Measurements from ENCODE around the gene CEMP1. TPM values are rescaled to one million over a fixed set of nuclear protein-coding genes. Genes with fewer than 3 reads are reported as not detected.
"Not testable (repeated sequence)": the region's sequence is repeated elsewhere in the genome, so short reads cannot be mapped to it uniquely, and the experiment has no call there.

The CEMP1 gene
- total RNA-seq, 2 donors from 2014 or later = 0.52 to 1.3 TPM

DNA sequence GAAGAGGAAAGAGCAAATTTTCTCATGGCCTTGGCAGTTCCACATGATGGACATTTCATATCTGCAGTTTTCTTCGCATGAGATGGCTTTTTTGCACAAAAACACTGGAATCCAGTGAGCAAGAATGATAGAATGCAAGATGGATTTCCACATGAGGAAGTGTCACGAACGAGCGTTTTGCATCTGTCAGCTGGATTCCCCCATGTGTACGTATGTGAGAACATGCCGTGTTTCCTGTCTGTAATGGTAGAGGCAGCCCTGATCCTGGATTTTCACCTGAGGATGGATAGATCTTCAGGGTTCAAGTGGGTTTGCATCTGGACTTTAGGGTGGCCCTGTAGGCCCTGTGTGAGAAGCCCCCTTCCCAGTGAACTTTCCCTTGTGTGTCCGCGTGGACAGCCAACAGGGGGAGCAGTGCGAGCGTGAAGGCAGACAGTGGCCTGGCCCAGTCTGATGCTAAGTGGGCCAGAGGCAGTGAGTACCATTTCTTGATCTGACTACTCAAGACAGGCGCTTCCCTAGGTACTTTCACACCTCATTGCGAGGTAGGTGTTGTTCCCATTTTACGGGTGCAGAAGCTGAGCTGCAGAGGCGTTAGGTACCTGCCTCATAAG lies 8.7 kb upstream of the CEMP1 start:
- 37 to 40% methylated on average over 9 to 14 of the region's 14 CpGs for WGBS, 2 donors
- H3K9me3 ChIP-seq; H3K27me3 ChIP-seq; H3K36me3 ChIP-seq (replicated peaks in 1 of 2; ENCODE audit: insufficient read depth in 1 of 2, low read depth in 2 of 2); H3K4me3 ChIP-seq; ATAC-seq: not testable (repeated sequence)
- Histone ChIP-seq H3K27ac (peak overlapping the region in 1 of 4 donors; percentile 34), H3K4me1 (peaks cover 45% of the 10 kb centered on the region)
- intact Hi-C loops (cut with DNase I) = loop anchor here (10.0 kb wide), 1 partner anchor 55 kb away; no protein-coding TSS in a partner anchor
- peak in 2 of 4 donors; percentile 39 to 50 for DNase-seq
- TF ChIP-seq, protein P1, sequence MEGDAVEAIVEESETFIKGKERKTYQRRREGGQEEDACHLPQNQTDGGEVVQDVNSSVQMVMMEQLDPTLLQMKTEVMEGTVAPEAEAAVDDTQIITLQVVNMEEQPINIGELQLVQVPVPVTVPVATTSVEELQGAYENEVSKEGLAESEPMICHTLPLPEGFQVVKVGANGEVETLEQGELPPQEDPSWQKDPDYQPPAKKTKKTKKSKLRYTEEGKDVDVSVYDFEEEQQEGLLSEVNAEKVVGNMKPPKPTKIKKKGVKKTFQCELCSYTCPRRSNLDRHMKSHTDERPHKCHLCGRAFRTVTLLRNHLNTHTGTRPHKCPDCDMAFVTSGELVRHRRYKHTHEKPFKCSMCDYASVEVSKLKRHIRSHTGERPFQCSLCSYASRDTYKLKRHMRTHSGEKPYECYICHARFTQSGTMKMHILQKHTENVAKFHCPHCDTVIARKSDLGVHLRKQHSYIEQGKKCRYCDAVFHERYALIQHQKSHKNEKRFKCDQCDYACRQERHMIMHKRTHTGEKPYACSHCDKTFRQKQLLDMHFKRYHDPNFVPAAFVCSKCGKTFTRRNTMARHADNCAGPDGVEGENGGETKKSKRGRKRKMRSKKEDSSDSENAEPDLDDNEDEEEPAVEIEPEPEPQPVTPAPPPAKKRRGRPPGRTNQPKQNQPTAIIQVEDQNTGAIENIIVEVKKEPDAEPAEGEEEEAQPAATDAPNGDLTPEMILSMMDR (IDR thresholded peaks at IDR 0.05) = peak in 5 of 7 experiments; percentile 12 to 28 (median 23)

DNA sequence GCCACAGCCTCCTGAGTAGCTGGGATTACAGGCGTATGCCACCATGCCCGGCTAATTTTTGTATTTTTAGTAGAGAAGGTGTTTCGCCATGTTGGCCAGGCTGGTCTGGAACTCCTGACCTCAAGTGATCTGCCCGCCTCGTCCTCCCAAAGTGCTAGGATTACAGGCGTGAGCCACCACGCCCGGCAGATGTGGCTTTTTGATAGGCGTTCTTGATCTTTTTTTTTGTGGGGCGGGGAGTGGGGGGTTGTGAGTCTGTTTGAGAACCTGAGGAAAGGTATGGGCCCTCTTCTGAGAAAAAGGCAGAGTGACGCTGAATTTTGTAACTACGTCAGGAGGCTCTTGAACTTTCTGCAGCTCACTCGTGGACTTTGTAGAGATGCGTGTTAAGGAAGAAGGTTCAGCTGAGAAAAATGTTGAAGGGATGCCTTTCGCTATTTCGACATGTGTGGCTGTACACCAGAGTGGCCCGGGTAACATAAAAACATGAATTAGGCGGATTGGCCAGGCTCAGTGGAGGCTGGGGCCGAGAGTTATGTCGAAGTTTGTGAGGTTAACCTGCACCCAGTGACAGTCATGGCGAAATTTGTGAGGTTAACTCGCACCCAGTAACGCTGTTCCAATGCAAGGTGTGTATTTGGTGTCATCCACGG lies 8.1 kb upstream of the CEMP1 start:
- not testable (repeated sequence) for H3K36me3 ChIP-seq (replicated peaks in 1 of 2; ENCODE audit: insufficient read depth in 1 of 2, low read depth in 2 of 2); ATAC-seq; DNase-seq; H3K4me3 ChIP-seq; H3K27ac ChIP-seq; H3K9me3 ChIP-seq; H3K27me3 ChIP-seq
- intact Hi-C loops (cut with DNase I) = loop anchor here (10.0 kb wide), 1 partner anchor 55 kb away; no protein-coding TSS in a partner anchor
- peaks cover 45% of the 10 kb centered on the region for H3K4me1 ChIP-seq
- 58 to 63% methylated on average over 24 of the region's 24 CpGs for WGBS, 2 donors

DNA sequence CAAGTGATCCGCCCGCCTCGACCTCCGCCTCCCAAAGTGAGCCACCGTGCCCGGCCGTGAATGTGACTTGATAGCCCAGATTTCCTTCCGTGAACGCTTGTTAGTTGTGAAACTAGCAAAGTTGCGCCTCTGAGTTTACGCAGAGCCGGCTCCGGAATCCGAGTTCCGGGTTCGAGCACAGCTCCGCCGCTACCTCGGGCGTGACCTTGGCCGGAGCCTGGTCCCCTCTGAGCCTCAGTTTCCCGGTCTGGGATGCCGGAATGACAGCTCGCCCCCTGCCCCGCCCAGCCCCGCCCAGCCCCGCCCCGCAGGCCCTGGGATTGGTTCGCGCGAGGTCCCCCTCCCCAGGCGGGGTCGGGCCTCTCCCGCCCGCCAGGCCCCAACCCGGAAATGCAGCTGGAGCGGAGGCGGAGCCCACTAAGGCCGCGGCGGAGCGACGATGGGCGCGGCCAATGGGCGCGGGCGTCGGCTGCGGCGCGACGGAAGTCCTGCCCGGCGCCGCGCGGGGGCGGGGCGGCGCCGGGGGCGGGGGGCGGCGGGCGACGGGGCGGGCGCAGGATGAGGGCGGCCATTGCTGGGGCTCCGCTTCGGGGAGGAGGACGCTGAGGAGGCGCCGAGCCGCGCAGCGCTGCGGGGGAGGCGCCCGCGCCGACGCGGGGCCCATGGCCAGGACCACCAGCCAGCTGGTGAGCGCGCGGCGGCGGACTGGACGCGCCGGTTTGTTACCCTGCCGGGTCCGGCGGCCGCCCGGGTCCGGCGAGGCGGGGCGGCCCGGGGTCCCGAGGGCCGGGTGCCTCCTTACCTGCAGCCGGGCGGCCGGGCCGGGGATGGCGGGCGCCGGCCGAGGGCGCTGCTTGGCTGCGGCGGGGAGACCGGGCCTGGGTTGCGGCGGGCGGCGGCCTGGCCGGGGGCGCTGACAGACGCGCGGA lies 6.5 kb upstream of the CEMP1 start, which contains the start of gene PDPK1:
Gene PDPK1 (plus strand): TSS at position 571 of the 929 bp plus-strand sequence. CDS start 92 bp downstream, at position 663.
- 0% methylated on average over 15 to 95 of the region's 126 CpGs for WGBS, 2 donors
- peak in 2 of 3 donors; percentile 42 to 50 for TF ChIP-seq POLR2A (IDR thresholded peaks at IDR 0.05)
- TF ChIP-seq, protein P1 (IDR thresholded peaks at IDR 0.05) = no peak
- H3K27ac ChIP-seq = peak within 1 kb of the TSS; percentile 58 to 91 (median 82)
- H3K36me3 ChIP-seq (replicated peaks in 1 of 2; ENCODE audit: insufficient read depth in 1 of 2, low read depth in 2 of 2) = no peaks in the 10 kb centered on the region
- H3K4me1 ChIP-seq = peaks cover 48% of the 10 kb centered on the region
- H3K27me3 ChIP-seq = no peaks in the 10 kb centered on the region
- peak within 1 kb of the TSS in 1 of 2 donors; percentile 39 for H3K4me3 ChIP-seq
- ATAC-seq = peak; percentile 94
- intact Hi-C loops (cut with DNase I) = loop anchor here (10.0 kb wide), 1 partner anchor 57 kb away; no protein-coding TSS in a partner anchor
- peak; percentile 94 to 95 (median 94) for DNase-seq
- H3K9me3 ChIP-seq = no peaks in the 10 kb centered on the region

DNA sequence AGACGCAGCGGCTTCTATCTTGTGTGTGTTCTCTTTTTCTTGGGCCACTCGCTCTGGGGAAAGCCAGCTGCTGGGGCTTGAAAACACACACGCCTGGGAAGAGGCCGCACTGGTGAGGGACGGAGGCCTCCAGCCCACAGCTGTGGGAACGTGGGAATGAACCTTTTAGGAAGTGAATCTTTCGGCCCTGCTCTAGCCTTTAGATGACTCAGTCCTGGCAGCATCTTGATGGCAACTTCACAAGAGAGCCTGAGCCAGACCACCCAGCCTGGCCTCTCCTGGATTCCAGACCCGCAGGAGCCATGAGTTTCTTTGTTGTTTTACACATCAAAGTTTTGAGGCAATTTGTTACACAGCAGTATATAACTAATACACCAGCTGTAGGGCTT lies 4.4 kb upstream of the CEMP1 start:
- Histone ChIP-seq H3K27ac (peak overlapping the region in 2 of 4 donors; percentile 33 to 41), H3K9me3 (no peaks in the 10 kb centered on the region), H3K27me3 (no peaks in the 10 kb centered on the region), H3K4me1 (peaks cover 47% of the 10 kb centered on the region), H3K36me3 (replicated peaks in 1 of 2; ENCODE audit: insufficient read depth in 1 of 2, low read depth in 2 of 2) (no peaks in the 10 kb centered on the region), H3K4me3 (no peak overlapping the region)
- intact Hi-C loops (cut with DNase I) = loop anchor here (10.0 kb wide), 1 partner anchor 59 kb away; no protein-coding TSS in a partner anchor
- 45 to 82% methylated on average over 2 to 9 of the region's 9 CpGs for WGBS, 2 donors
- DNase-seq (peak in 1 of 4 donors; percentile 56), ATAC-seq (no peak)
- TF ChIP-seq, protein P1 (IDR thresholded peaks at IDR 0.05) = no peak
- TF ChIP-seq POLR2A (IDR thresholded peaks at IDR 0.05) = no peak

DNA sequence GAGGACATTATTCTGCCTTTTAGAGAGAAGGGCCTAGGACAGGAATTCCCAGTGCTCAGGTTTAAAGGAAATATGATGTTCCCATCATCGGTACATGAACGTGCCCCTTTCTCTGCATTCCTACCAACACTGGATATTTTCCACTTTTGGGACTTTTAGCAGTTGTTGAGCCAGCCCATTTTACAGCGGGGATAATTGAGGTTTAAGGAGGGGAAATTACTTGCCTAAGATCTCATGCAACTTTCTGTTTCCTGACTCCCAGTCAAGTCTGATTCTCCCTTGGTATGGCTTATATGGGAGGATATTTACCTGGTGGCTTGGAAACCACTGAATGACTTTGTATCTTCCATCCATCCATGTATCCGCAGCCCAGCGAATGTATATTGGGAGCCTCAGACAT lies 3.1 kb upstream of the CEMP1 start:
- H3K27me3 ChIP-seq; H3K36me3 ChIP-seq (replicated peaks in 1 of 2; ENCODE audit: insufficient read depth in 1 of 2, low read depth in 2 of 2); H3K9me3 ChIP-seq; ATAC-seq; H3K4me3 ChIP-seq; DNase-seq; H3K27ac ChIP-seq: not testable (repeated sequence)
- 90 to 94% methylated on average over 5 of the region's 5 CpGs for WGBS, 2 donors
- peaks cover 34% of the 10 kb centered on the region for H3K4me1 ChIP-seq
- intact Hi-C loops (cut with DNase I) = loop anchor here (10.0 kb wide), 1 partner anchor 60 kb away; no protein-coding TSS in a partner anchor

Measured in body of pancreas (tissue), 4 donors.